Activated CD8-positive, alpha-beta memory T cell treated with anti-CD3 and anti-CD28 coated beads, Interleukin-2, amount 50 U/mL, for 48 hours (primary cell): ENCODE results near the gene THBS4.

ENCODE experiments used
- DNase-seq: peaks from one replicate; pipeline ENCODE4 v3.0.0-alpha.2; 2020

The THBS4 gene

DNA sequence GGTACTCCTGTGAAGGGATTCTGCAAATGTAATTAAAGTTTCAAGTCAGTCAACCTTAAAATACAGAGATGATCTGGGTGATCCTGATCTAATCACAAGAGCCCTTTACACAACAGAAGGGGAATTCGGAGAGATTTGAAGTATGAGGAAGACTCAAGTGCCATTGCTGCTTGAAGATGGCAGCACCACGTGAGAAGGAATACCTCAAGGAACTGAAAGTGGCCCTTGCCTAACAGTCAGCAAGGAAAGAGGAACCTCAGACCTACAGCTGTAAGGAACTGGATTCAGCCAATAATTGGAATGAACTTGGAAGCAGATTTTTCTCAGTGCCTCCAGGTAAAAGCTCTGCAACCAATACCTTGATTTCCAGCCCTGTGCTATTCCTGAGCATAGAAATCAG lies 87.4 kb downstream of the THBS4 start:
- DNase-seq: no peak

DNA sequence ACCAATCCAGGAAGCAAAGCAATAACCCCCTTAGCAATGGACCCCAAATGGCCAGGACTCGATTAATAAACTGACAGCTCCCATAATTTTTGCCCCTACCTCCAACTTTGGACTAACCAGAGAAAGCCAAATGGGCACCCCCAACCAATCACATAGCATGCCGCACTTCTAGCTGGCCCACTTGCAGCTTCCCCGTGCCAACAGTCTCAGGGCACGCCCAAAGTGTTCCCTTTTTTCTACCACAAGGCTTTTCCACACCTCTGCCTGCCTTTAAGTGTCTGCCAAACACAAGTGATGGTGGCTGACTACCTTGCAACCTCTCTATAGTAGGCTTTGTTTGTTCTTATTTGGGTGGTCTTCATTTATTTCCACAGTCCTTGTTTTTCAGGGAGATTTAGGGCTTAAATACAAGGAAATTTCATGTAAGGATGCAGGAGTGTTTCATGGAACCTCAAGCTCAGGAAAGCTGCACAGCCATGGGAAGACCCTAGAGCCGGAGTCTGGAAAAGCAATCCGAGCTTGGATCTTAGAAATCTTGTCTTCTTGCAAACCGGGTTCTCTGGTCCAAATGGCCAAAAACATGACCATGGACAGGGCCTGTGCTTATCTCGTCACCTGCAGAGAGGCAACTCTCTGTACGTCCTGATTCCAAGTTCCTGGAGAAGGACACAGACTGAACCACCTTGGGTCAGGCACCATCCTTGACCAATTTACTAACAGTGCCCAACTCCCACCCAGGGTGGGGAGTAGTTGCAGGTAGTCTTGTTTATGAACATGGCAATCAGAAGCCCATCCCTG lies 89.2 kb downstream of the THBS4 start:
- no peak for DNase-seq

- no peak for DNase-seq
Measured at GRCh38 chr5:80125022-80125961, 90.1 kb downstream of the THBS4 start.

GRCh38 chr5:80125962-80126480 lies 90.9 kb downstream of the THBS4 start:
- no peak for DNase-seq

DNA sequence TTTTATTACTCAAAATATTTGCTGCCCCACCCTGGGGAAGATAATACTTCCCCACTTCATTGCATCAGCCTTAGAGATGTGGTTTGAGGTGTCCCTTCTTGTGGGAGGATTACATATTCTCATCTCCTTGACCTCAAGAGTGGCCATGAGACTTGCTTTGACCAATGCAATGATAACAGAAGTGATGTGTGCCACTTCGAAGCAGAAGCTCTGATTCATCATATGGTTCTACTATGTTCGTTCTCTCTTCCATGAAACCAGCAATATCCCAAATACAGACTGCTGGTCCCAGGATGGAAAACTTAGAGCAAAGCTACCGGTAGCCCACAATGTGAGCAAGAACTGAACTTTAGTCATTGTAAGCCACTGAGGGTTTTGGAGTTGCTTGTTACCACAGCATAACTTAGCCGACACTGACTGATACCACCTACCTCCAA lies 92.0 kb downstream of the THBS4 start:
- DNase-seq: no peak

- DNase-seq: no peak
Measured at GRCh38 chr5:80128141-80128540, 93.0 kb downstream of the THBS4 start.

DNA sequence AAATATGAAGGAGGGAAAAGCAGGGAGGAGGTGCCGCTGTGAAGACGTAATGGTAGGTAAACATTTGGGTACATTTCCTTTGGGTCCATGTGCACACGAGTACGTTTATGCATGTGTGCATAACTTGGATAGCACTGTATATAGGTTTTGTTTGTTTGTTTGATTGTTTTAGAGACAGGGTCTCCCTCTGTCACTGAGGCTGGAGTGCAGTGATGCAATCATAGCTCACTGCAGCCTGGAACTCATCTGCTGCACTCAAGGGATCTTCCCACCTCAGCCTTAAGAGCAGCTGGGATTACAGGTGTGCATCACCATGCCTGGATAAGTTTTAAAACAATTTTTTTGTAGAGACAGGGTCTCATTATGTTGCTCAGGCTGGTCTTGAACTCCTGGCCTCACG lies 94.0 kb downstream of the THBS4 start:
- no peak for DNase-seq
